KMS-11 (cell line): ENCODE measurements around the gene SETD4.

Experiments used
- H2AFZ ChIP-seq: fragments of 200-600 bp; sonication (generic); 2 replicates; pipeline ENCODE4 v1.6.1; 2016; ENCODE audit warnings: antibody characterized with exemption, mixed run types, low read depth
- H3K27ac ChIP-seq: fragments of 200-600 bp; sonication (generic); 2 replicates; pipeline ENCODE4 v1.6.1; 2016; ENCODE audit warnings: mild to moderate bottlenecking, mixed run types
- H3K27me3 ChIP-seq: fragments of 200-600 bp; sonication (generic); 2 replicates; pipeline ENCODE4 v1.6.1; 2017; ENCODE audit warnings: mild to moderate bottlenecking, low read depth, mixed run types, moderate library complexity; ENCODE audit not compliant: insufficient read depth
- H3K36me3 ChIP-seq: fragments of 200-600 bp; sonication (generic); 2 replicates; pipeline ENCODE4 v1.6.1; 2017; ENCODE audit warnings: mild to moderate bottlenecking, mixed run types; ENCODE audit not compliant: insufficient read depth
- H3K4me1 ChIP-seq: fragments of 200-600 bp; sonication (generic); 2 replicates; pipeline ENCODE4 v1.6.1; 2016; ENCODE audit warnings: mild to moderate bottlenecking, low read depth, mixed run types; ENCODE audit not compliant: poor library complexity, severe bottlenecking
- H3K4me2 ChIP-seq: fragments of 200-600 bp; sonication (generic); 2 replicates; pipeline ENCODE4 v1.7.0; 2016; ENCODE audit warnings: mild to moderate bottlenecking, mixed run types
- H3K4me3 ChIP-seq: fragments of 200-600 bp; sonication (generic); IDR thresholded peaks from 2 replicates; pipeline ENCODE4 v1.6.1; 2017; ENCODE audit warnings: low read depth, low read length, mixed read lengths; ENCODE audit not compliant: insufficient read depth
- H3K79me2 ChIP-seq: fragments of 200-600 bp; sonication (generic); 2 replicates; pipeline ENCODE4 v1.6.1; 2016; ENCODE audit warnings: low read depth, mixed run types; ENCODE audit not compliant: insufficient read depth
- H3K9ac ChIP-seq: fragments of 200-600 bp; sonication (generic); 2 replicates; pipeline ENCODE4 v1.6.1; 2016; ENCODE audit warnings: mild to moderate bottlenecking, mixed run types
- H4K20me1 ChIP-seq: fragments of 200-600 bp; sonication (generic); 2 replicates; pipeline ENCODE4 v1.6.1; 2016; ENCODE audit warnings: mild to moderate bottlenecking, mixed run types; ENCODE audit not compliant: insufficient read depth
- CTCF ChIP-seq: fragments of 200-600 bp; sonication (generic); conservative IDR thresholded peaks from 2 replicates; pipeline ENCODE4 v1.6.1; 2017; ENCODE audit warnings: low read depth, mild to moderate bottlenecking, antibody characterized with exemption, low read length, moderate library complexity, mixed read lengths

Gene SETD4

GRCh38 chr21:36032647-36033406 is 27.5 kb downstream of the SETD4 start:
- Histone ChIP-seq H3K36me3 (no peaks in the 10 kb centered on the region), H3K9ac (no peak overlapping the region), H3K79me2 (no peaks in the 10 kb centered on the region), H4K20me1 (no peaks in the 10 kb centered on the region), H3K27me3 (no peaks in the 10 kb centered on the region), H3K27ac (no peak overlapping the region), H2AFZ (no peak overlapping the region), H3K4me1 (peaks cover 14% of the 10 kb centered on the region), H3K4me3 (no peak overlapping the region), H3K4me2 (no peak overlapping the region)
- TF ChIP-seq CTCF: no peak

DNA sequence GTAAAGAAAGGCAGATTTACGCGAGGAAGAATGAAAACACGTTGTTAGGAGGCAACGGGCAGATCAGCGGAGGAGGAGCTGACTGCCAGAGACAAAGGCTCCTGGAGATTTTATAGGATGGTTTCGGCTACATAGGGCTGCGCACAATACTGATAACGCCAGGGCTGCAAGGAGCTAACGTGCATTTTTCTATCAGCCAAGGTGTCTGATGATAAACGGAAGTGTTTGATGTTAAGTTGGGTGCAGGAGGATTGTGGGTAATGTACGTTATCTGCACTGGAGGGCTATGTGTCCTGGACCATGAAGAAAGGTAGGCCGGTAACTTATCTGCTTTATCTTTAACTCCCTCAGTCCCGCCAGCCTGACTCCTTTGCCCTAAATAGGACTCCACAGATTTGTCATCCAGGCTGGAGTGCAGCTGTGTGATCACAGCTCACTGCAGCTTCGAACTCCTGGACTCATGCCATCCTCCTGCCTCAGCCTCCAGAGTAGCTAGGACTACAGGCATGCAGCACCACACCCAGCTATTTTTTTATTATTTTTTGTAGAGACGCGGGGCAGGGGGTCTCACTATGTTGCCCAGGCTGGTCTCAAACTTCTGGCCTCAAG is 29.6 kb downstream of the SETD4 start:
- no peaks in the 10 kb centered on the region for H3K36me3 ChIP-seq
- no peak overlapping the region for H3K9ac ChIP-seq
- no peak for TF ChIP-seq CTCF
- H3K4me3 ChIP-seq: no peak overlapping the region
- no peaks in the 10 kb centered on the region for H3K79me2 ChIP-seq
- H4K20me1 ChIP-seq: no peaks in the 10 kb centered on the region
- H3K27me3 ChIP-seq: no peaks in the 10 kb centered on the region
- H3K27ac ChIP-seq: no peak overlapping the region
- H3K4me2 ChIP-seq: no peak overlapping the region
- no peak overlapping the region for H2AFZ ChIP-seq
- peaks cover 26% of the 10 kb centered on the region for H3K4me1 ChIP-seq

GRCh38 chr21:36029309-36029708 is 31.0 kb downstream of the SETD4 start:
- no peak for TF ChIP-seq CTCF
- Histone ChIP-seq H2AFZ (no peak overlapping the region), H3K9ac (no peak overlapping the region), H3K79me2 (no peaks in the 10 kb centered on the region), H3K4me2 (peak overlapping the region; percentile 53; the same call in 1 of the 2 replicates), H4K20me1 (no peaks in the 10 kb centered on the region), H3K4me1 (peaks cover 26% of the 10 kb centered on the region), H3K27ac (no peak overlapping the region), H3K36me3 (no peaks in the 10 kb centered on the region), H3K27me3 (no peaks in the 10 kb centered on the region), H3K4me3 (no peak overlapping the region)

DNA sequence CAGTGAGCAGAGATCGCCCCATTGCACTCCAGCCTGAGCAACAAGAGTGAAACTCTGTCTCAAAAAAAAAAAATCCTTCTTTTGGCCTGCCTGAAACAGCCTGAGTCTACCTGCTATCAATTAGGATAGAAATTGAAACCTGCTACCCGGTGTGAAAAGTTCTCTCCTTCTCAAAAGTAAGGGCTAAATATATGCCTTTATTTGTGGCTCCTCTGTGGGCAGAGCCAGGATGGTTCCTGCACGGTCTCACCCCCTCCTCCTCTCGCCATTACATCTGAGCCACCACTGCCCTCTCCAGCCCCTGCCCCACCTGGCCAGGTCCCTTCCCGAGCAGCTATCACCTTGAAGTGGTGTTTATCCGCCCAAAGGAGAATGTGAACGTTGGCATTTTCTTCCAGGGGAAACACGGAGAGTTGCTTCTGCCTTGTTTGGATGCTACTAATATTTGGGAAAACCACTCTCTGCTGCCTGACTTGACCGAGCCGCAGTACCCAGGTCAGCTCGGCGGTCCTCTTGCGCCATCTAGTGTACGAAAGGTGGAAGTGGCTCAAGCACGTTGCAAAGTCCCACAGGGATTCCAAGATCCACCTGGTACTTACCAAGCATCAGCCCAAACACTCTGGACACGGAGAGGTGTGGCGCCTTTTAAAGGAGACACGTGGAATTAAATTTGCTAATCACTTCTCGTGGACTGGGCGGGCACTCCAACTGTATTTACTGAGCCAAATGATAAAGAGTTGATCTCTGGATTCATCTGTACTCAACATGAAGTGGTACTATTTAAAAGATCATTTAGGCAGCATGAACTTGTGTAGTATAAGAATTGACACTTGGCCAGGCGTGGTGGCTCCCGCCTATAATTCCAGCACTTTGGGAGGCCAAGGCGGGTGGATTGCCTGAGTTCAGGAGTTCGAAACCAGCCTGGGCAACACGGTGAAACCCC is 31.9 kb downstream of the SETD4 start:
- H3K4me2 ChIP-seq: peak overlapping the region; percentile 53
- TF ChIP-seq CTCF: peak; percentile 98
- H3K27me3 ChIP-seq: no peaks in the 10 kb centered on the region
- peaks cover 26% of the 10 kb centered on the region for H3K4me1 ChIP-seq
- H3K36me3 ChIP-seq: no peaks in the 10 kb centered on the region
- H3K4me3 ChIP-seq: no peak overlapping the region
- H3K27ac ChIP-seq: no peak overlapping the region; the same call in 1 of the 2 replicates
- no peak overlapping the region for H3K9ac ChIP-seq
- H2AFZ ChIP-seq: peak overlapping the region; percentile 45; the same call in 1 of the 2 replicates
- H3K79me2 ChIP-seq: no peaks in the 10 kb centered on the region
- H4K20me1 ChIP-seq: no peaks in the 10 kb centered on the region
